Endothelial cell of umbilical vein (primary cell): ENCODE data around the gene MEGF11. TPM values are rescaled to one million over a fixed set of nuclear protein-coding genes. Genes with fewer than 3 reads are reported as not detected.

Experiments
- BruUV-seq: library from RNA; stranded (reverse); fragments of 400-500 nt; replicated peaks from 2 replicates; lab custom pipeline; 2021; lab: Mats Ljungman, UMichigan
- CTCF ChIA-PET: fragments of 300-600, 350-600 bp; sonication (Branson Sonifier 250); formaldehyde crosslinking; loops from one replicate; lab custom pipeline; 2021; ENCODE audit warnings: antibody characterized with exemption, inconsistent platforms; lab: Charles Lee
- POLR2A ChIA-PET: fragments of 300-600, 350-600 bp; sonication (Branson Sonifier 250); formaldehyde crosslinking; loops from one replicate; lab custom pipeline; 2021; ENCODE audit warnings: antibody characterized with exemption, inconsistent platforms; lab: Charles Lee
- DNase-seq: peaks from one replicate; pipeline ENCODE4 v3.0.0-alpha.2; 2011; ENCODE audit warnings: low read depth, low spot score
- FAIRE-seq: peaks from 2 replicates; lab custom pipeline; 2011; peaks lifted over from hg19 to GRCh38; lab: Jason Lieb, UNC
- H2AFZ ChIP-seq: 2 replicates; pipeline ENCODE4 v1.6.0; 2012; ENCODE audit warnings: low read depth, low read length, control low read depth, inconsistent platforms
- H3K27ac ChIP-seq: 2 replicates; pipeline ENCODE4 v1.5.1; 2011; ENCODE audit warnings: low read depth, mild to moderate bottlenecking, control low read depth, low read length, moderate library complexity; ENCODE audit not compliant: insufficient read depth
- H3K27me3 ChIP-seq, 2 experiments: 2 replicates each; pipeline versions ENCODE4 v1.6.0 to v1.6.1; 2011; ENCODE audit warnings: low read length in 2 of 2, mixed read lengths in 1 of 2; ENCODE audit not compliant: control insufficient read depth in 2 of 2, insufficient read depth in 2 of 2
- H3K36me3 ChIP-seq, 2 experiments: 2 replicates in 1 of 2; 3 replicates in 1 of 2; pipeline ENCODE4 v1.5.1; 2011; ENCODE audit warnings: low read length in 2 of 2, mild to moderate bottlenecking in 1 of 2, moderate library complexity in 1 of 2; ENCODE audit not compliant: control insufficient read depth in 2 of 2, insufficient read depth in 2 of 2; ENCODE audit errors: extremely low read depth in 1 of 2
- H3K4me1 ChIP-seq: 3 replicates; pipeline ENCODE4 v1.5.1; 2011; ENCODE audit warnings: mild to moderate bottlenecking, low read length; ENCODE audit not compliant: control insufficient read depth, insufficient read depth; ENCODE audit errors: extremely low read depth
- H3K4me2 ChIP-seq: 2 replicates; pipeline ENCODE4 v1.6.1; 2011; ENCODE audit warnings: low read length, control low read depth, mixed read lengths; ENCODE audit not compliant: insufficient read depth
- H3K4me3 ChIP-seq, 3 experiments: fragments of 200-600 bp in 1 of 3; sonication (generic), shearing (Covaris generic) in 1 of 3; replicated peaks in 1 of 3; 2 replicates each; pipeline ENCODE4 v1.5.1; 2011 to 2016; ENCODE audit warnings: control low read depth in 3 of 3, low read length in 3 of 3, mild to moderate bottlenecking in 2 of 3, inconsistent platforms in 1 of 3, low read depth in 1 of 3, moderate library complexity in 1 of 3; ENCODE audit not compliant: insufficient read depth in 1 of 3
- H3K79me2 ChIP-seq: 2 replicates; pipeline ENCODE4 v1.6.0; 2012; ENCODE audit warnings: low read length, inconsistent platforms; ENCODE audit not compliant: control insufficient read depth, insufficient read depth
- H3K9ac ChIP-seq: replicated peaks from 2 replicates; pipeline ENCODE3; 2011; ENCODE audit warnings: low read length, control low read depth; ENCODE audit not compliant: insufficient read depth; ENCODE audit errors: extremely low read depth
- H3K9me1 ChIP-seq: replicated peaks from 3 replicates; pipeline ENCODE4 v1.6.0; 2011; ENCODE audit warnings: mild to moderate bottlenecking, low read length; ENCODE audit not compliant: control insufficient read depth, insufficient read depth; ENCODE audit errors: extremely low read depth
- H3K9me3 ChIP-seq: replicated peaks from 2 replicates; pipeline ENCODE4 v1.5.1; 2012; ENCODE audit warnings: low read length, inconsistent platforms; ENCODE audit not compliant: control insufficient read depth, insufficient read depth
- H4K20me1 ChIP-seq: replicated peaks from 2 replicates; pipeline ENCODE3; 2011; ENCODE audit warnings: mild to moderate bottlenecking, low read length; ENCODE audit not compliant: control insufficient read depth, insufficient read depth; ENCODE audit errors: extremely low read depth
- CTCF ChIP-seq, 2 donors: IDR thresholded peaks; 1 replicate in 1 of 2; 2 replicates in 1 of 2; pipeline ENCODE4 v1.5.1; 2011; ENCODE audit warnings: low read length in 2 of 2, mild to moderate bottlenecking in 2 of 2, moderate library complexity in 2 of 2, control low read depth in 1 of 2, inconsistent platforms in 1 of 2, low read depth in 1 of 2; ENCODE audit not compliant: insufficient read depth in 1 of 2; ENCODE audit errors: extremely low read depth in 1 of 2
- EZH2 ChIP-seq: IDR thresholded peaks from 2 replicates; pipeline ENCODE4 v1.6.1; 2012; ENCODE audit warnings: borderline replicate concordance, low read depth, mild to moderate bottlenecking, moderate library complexity, low read length, inconsistent platforms; ENCODE audit not compliant: severe bottlenecking
- FOS ChIP-seq: IDR thresholded peaks from 2 replicates; pipeline ENCODE4 v1.6.1; 2011; ENCODE audit warnings: mild to moderate bottlenecking, low read length, moderate library complexity, borderline replicate concordance; ENCODE audit not compliant: insufficient read depth
- GATA2 ChIP-seq: IDR thresholded peaks from 2 replicates; pipeline ENCODE4 v1.7.0; 2011; ENCODE audit warnings: low read depth, mild to moderate bottlenecking, moderate library complexity, mixed read lengths, low read length; ENCODE audit not compliant: insufficient read length, insufficient read depth
- JUN ChIP-seq: IDR thresholded peaks from 2 replicates; pipeline ENCODE4 v1.6.1; 2011; ENCODE audit warnings: borderline replicate concordance, low read depth; ENCODE audit not compliant: insufficient read length, insufficient read depth
- MAX ChIP-seq: IDR thresholded peaks from 2 replicates; pipeline ENCODE4 v1.6.1; 2011; ENCODE audit not compliant: insufficient read depth, insufficient read length
- MYC ChIP-seq: IDR thresholded peaks from one replicate; pipeline ENCODE4 v1.6.1; 2011; ENCODE audit warnings: mild to moderate bottlenecking, low read depth, low read length
- POLR2A ChIP-seq: IDR thresholded peaks from 2 replicates; pipeline ENCODE4 v1.6.1; 2012; ENCODE audit warnings: low read depth, mild to moderate bottlenecking, control low read depth, low read length
- POLR2AphosphoS5 ChIP-seq: IDR thresholded peaks from 2 replicates; pipeline ENCODE4 v1.6.1; 2012; ENCODE audit warnings: low read depth, mild to moderate bottlenecking, control low read depth, low read length, moderate library complexity; ENCODE audit not compliant: insufficient read depth
- dilution Hi-C: fragments of 300-500 bp; cut with MboI; formaldehyde crosslinking; loops from one replicate; pipeline ENCODE4 v1.15.0; 2019; ENCODE audit warnings: low sequenced_read_pairs; ENCODE audit not compliant: extremely low pct_ligation_motif_present
- intact Hi-C: fragments of 100-400 bp; cut with micrococcal nuclease; formaldehyde crosslinking; loops from one replicate; pipeline ENCODE4 v1.10.0; 2022
- polyA plus RNA-seq, 4 experiments: library from polyadenylated mRNA; depleted of rRNA in 3 of 4; stranded (reverse) in 3 of 4; unstranded in 1 of 4; fragments of >200 nt; gene quantifications; 2 replicates each; pipeline versions ENCODE4 v1.2.1 to v1.2.3, GENCODE V29; 2011 to 2012; ENCODE audit warnings: missing spikeins in 1 of 4
- total RNA-seq: library from RNA; stranded (reverse); gene quantifications from 2 replicates; pipeline ENCODE4 v1.2.3, GENCODE V29; 2021

The MEGF11 gene
- total and polyA plus RNA-seq, 2 donors (not counting 3 experiments of a cell fraction or from before 2014, with no cell fraction given) = not detected

- intact Hi-C loops = no loop called here
- POLR2A ChIA-PET = no interaction called here
Observed at GRCh38 chr15:65926459-65926858, 327.1 kb downstream of the MEGF11 start.

More at GRCh38 chr15:65926459-65926858, 327.1 kb downstream of the MEGF11 start:
- H3K4me1 ChIP-seq = no peaks in the 10 kb centered on the region
- no peaks in the 10 kb centered on the region for H3K9me1 ChIP-seq
- no peaks in the 10 kb centered on the region for H3K9me3 ChIP-seq
- no peak for DNase-seq
- FAIRE-seq = no peak
- no peaks in the 10 kb centered on the region for H3K27me3 ChIP-seq
- no TSS peak for BruUV-seq
- H3K4me3 ChIP-seq = no peak overlapping the region
- no peak overlapping the region for H2AFZ ChIP-seq
- no peaks in the 10 kb centered on the region for H3K79me2 ChIP-seq
- no peaks in the 10 kb centered on the region for H4K20me1 ChIP-seq
- H3K9ac ChIP-seq = no peak overlapping the region
- CTCF ChIA-PET = no interaction called here
- H3K4me2 ChIP-seq = no peak overlapping the region
- TF ChIP-seq POLR2A (no peak), JUN (no peak), EZH2 (no peak), POLR2AphosphoS5 (no peak), CTCF (IDR thresholded peaks at IDR 0.05; ENCODE audit: extremely low read depth in 1 of 2, insufficient read depth in 1 of 2, low read depth in 1 of 2, low read length in 2 of 2) (no peak), FOS (no peak), MAX (no peak), MYC (no peak), GATA2 (no peak)
- dilution Hi-C loops = no loop called here
- no peaks in the 10 kb centered on the region for H3K36me3 ChIP-seq
- H3K27ac ChIP-seq = no peak overlapping the region
